Mammary epithelial cell (primary cell): ENCODE data around the gene ZBTB2.

Experiments
- EZH2 ChIP-seq: IDR thresholded peaks from 2 replicates; pipeline ENCODE4 v1.6.1; 2012; ENCODE audit warnings: low read length, inconsistent platforms, borderline replicate concordance
- TF ChIP-seq, protein P1 (sequence below), 2 donors: IDR thresholded peaks in 1 of 2; conservative IDR thresholded peaks in 1 of 2; 2 replicates each; pipeline ENCODE4 v1.5.1; 2011 to 2012; ENCODE audit warnings: inconsistent platforms in 2 of 2, low read length in 2 of 2, mild to moderate bottlenecking in 2 of 2, control low read depth in 1 of 2, low read depth in 1 of 2; ENCODE audit not compliant: insufficient read depth in 1 of 2; ENCODE audit errors: extremely low read depth in 1 of 2

DNA sequence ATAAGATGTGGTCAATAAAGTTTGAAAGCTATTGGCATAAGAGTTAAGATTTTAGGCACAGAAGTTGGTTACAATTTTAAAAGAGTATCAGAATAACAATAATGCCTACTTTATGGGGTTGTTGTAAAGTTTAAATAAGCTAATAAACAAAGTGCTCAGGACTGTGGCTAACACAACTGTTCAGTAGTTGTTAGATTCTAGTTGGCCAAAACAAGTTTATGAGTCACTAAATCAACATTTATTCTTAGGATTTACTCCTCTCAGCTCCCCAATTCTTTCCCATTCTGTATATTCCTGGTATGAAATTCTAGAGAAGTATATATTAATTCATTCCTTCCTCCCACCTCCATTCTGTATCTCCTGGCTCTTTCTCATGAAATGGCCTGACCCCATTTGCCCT is 46.0 kb upstream of the ZBTB2 start:
- TF ChIP-seq, protein P1, sequence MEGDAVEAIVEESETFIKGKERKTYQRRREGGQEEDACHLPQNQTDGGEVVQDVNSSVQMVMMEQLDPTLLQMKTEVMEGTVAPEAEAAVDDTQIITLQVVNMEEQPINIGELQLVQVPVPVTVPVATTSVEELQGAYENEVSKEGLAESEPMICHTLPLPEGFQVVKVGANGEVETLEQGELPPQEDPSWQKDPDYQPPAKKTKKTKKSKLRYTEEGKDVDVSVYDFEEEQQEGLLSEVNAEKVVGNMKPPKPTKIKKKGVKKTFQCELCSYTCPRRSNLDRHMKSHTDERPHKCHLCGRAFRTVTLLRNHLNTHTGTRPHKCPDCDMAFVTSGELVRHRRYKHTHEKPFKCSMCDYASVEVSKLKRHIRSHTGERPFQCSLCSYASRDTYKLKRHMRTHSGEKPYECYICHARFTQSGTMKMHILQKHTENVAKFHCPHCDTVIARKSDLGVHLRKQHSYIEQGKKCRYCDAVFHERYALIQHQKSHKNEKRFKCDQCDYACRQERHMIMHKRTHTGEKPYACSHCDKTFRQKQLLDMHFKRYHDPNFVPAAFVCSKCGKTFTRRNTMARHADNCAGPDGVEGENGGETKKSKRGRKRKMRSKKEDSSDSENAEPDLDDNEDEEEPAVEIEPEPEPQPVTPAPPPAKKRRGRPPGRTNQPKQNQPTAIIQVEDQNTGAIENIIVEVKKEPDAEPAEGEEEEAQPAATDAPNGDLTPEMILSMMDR (conservative IDR thresholded peaks at IDR 0.05 in 1 of 2, IDR thresholded peaks at IDR 0.05 in 1 of 2; ENCODE audit: extremely low read depth in 1 of 2, insufficient read depth in 1 of 2, low read depth in 1 of 2, low read length in 2 of 2): no peak
- TF ChIP-seq EZH2: no peak
